Heart left ventricle (tissue), 13 donors: ENCODE data around the gene DNAAF5.

Source experiments
- CTCF ChIP-seq, 12 donors: fragments of 200-600 bp; sonication (generic) in 4 of 12; IDR thresholded peaks; one replicate each; pipeline versions ENCODE4 v1.5.0 to v1.8.0; 2018 to 2022; ENCODE audit warnings: antibody characterized with exemption in 12 of 12, mild to moderate bottlenecking in 5 of 12
- POLR2A ChIP-seq, 2 donors: fragments of 450-650 bp; IDR thresholded peaks; one replicate each; pipeline ENCODE4 v1.6.1; 2017; ENCODE audit warnings: antibody characterized with exemption in 2 of 2, mild to moderate bottlenecking in 2 of 2, moderate library complexity in 2 of 2
- donor health status: ischemic (EF 13 %, LVEDD 7.1; RV severe dilation, severe dysfunction).
- donor health status: DM: no; HTN: yes; CAD: no.
- donor health status: DM: no; HTN: no; CAD: no.
- donor health status: ischemic (EF 25% LVEDD 6.9; RV normal size, moderate dysfunction).
- donor health status: ischemic (EF 25% LVEDD 5.7; RV mildly dilated, moderate dysfunction).
- donor health status: ischemic (EF 35%, LVEDD 5.7; RV mildly dilated, moderate dysfunction).
- donor health status: nonischemic (EF 11% LVEDD 7.7; RV severe dilation, severe dysfunction).
- donor health status: DM: yes; HTN: yes; CAD: no.
- donor health status: PGD.
- donor health status: ischemic (EF 29% LVEDD 5.4; RV normal size, mild dysfunction).
- donor health status: nonischemic (EF 23%, LVEDD 6.1; RV moderate dilation, normal function).

GRCh38 chr7:714251-714671, 12.2 kb upstream of the DNAAF5 start:
- TF ChIP-seq CTCF (IDR thresholded peaks at IDR 0.05) (no peak), POLR2A (IDR thresholded peaks at IDR 0.05) (no peak)
